GM23338 (cell line): ENCODE measurements around the gene ZNF609. TPM values are rescaled to one million over a fixed set of nuclear protein-coding genes. Genes with fewer than 3 reads are reported as not detected.

ENCODE experiments used
- ATAC-seq: fragments of 200-7000 bp; cut with Tn5 transposase; 3 replicates; pipeline ENCODE4 v1.9.1; 2020
- DNase-seq: peaks from one replicate; pipeline ENCODE4 v3.0.0-alpha.2; 2015; ENCODE audit warnings: low spot score
- H2AFZ ChIP-seq: fragments of 200-600 bp; sonication (generic); 2 replicates; pipeline ENCODE4 v1.8.0; 2016; ENCODE audit warnings: antibody characterized with exemption, mild to moderate bottlenecking, moderate library complexity
- H3F3A ChIP-seq: fragments of 200-600 bp; sonication (generic); replicated peaks from 2 replicates; pipeline ENCODE4 v1.8.0; 2017; ENCODE audit warnings: antibody characterized with exemption, mixed run types, low read depth
- H3K27ac ChIP-seq: fragments of 200-600 bp; sonication (generic); 2 replicates; pipeline ENCODE4 v1.6.1; 2016; ENCODE audit warnings: low read depth
- H3K27me3 ChIP-seq: fragments of 200-600 bp; sonication (generic); 2 replicates; pipeline ENCODE4 v1.8.0; 2016; ENCODE audit warnings: mild to moderate bottlenecking, mixed run types, moderate library complexity; ENCODE audit not compliant: insufficient read depth
- H3K36me3 ChIP-seq: fragments of 200-600 bp; sonication (generic); 2 replicates; pipeline ENCODE4 v1.8.0; 2016; ENCODE audit warnings: mild to moderate bottlenecking; ENCODE audit not compliant: insufficient read depth
- H3K4me1 ChIP-seq: fragments of 200-600 bp; sonication (generic); 2 replicates; pipeline ENCODE4 v1.8.0; 2016; ENCODE audit warnings: mild to moderate bottlenecking, moderate library complexity; ENCODE audit not compliant: insufficient read depth
- H3K4me2 ChIP-seq: fragments of 200-600 bp; sonication (generic); 2 replicates; pipeline ENCODE4 v1.7.1; 2017; ENCODE audit warnings: mixed run types
- H3K4me3 ChIP-seq: fragments of 200-600 bp; sonication (generic); 2 replicates; pipeline ENCODE4 v1.6.1; 2016; ENCODE audit warnings: mixed run types
- H3K79me2 ChIP-seq: fragments of 200-600 bp; sonication (generic); replicated peaks from 2 replicates; pipeline ENCODE4 v1.8.0; 2017; ENCODE audit warnings: mild to moderate bottlenecking; ENCODE audit not compliant: insufficient read depth
- H3K9me2 ChIP-seq: fragments of 200-600 bp; sonication (generic); 2 replicates; pipeline ENCODE4 v1.8.0; 2017; ENCODE audit not compliant: insufficient read depth
- H4K20me1 ChIP-seq: fragments of 200-600 bp; sonication (generic); replicated peaks from 2 replicates; pipeline ENCODE4 v1.8.0; 2017; ENCODE audit warnings: mild to moderate bottlenecking; ENCODE audit not compliant: insufficient read depth
- H3K27ac Mint-ChIP-seq: 2 replicates; pipeline ENCODE4 v1.8.0; 2020; ENCODE audit warnings: inconsistent platforms, mild to moderate bottlenecking, moderate library complexity, mixed read lengths
- H3K27me3 Mint-ChIP-seq: 3 replicates; pipeline ENCODE4 v1.8.0; 2022; ENCODE audit warnings: low read depth, mild to moderate bottlenecking, moderate library complexity, mixed read lengths, inconsistent platforms; ENCODE audit not compliant: insufficient read depth, poor library complexity
- H3K36me3 Mint-ChIP-seq: 3 replicates; pipeline ENCODE4 v1.8.0; 2021; ENCODE audit warnings: low read depth, mild to moderate bottlenecking, inconsistent platforms, moderate library complexity, mixed read lengths
- H3K4me1 Mint-ChIP-seq: 3 replicates; pipeline ENCODE4 v1.8.0; 2020; ENCODE audit warnings: mild to moderate bottlenecking, inconsistent platforms, mixed read lengths
- H3K4me3 Mint-ChIP-seq: 3 replicates; pipeline ENCODE4 v1.8.0; 2021; ENCODE audit warnings: moderate library complexity, mild to moderate bottlenecking, inconsistent platforms, mixed read lengths
- H3K9me3 Mint-ChIP-seq: 3 replicates; pipeline ENCODE4 v1.8.0; 2020; ENCODE audit warnings: moderate library complexity, mild to moderate bottlenecking, inconsistent platforms, mixed read lengths
- CREB1 ChIP-seq: fragments of 250-450 bp; sonication (Bioruptor Pico); IDR thresholded peaks from 2 replicates; pipeline ENCODE4 v1.5.0; 2020; ENCODE audit warnings: low read depth, mild to moderate bottlenecking, moderate library complexity
- EZH2 ChIP-seq: fragments of 200-600 bp; sonication (generic); IDR thresholded peaks from one replicate; pipeline ENCODE4 v1.8.0; 2017; ENCODE audit warnings: antibody characterized with exemption, mild to moderate bottlenecking, low read depth; ENCODE audit not compliant: unreplicated experiment
- EZH2phosphoT487 ChIP-seq: fragments of 200-600 bp; sonication (generic); IDR thresholded peaks from one replicate; pipeline ENCODE4 v1.8.1; 2018; ENCODE audit warnings: antibody characterized with exemption; ENCODE audit not compliant: unreplicated experiment
- JUNB ChIP-seq: IDR thresholded peaks from one replicate; pipeline ENCODE4 v1.6.1; 2016; ENCODE audit warnings: antibody characterized with exemption; ENCODE audit not compliant: unreplicated experiment
- NANOG ChIP-seq: IDR thresholded peaks from 2 replicates; pipeline ENCODE4 v1.6.1; 2016; ENCODE audit warnings: antibody characterized with exemption, borderline replicate concordance
- STAT1 ChIP-seq: IDR thresholded peaks from one replicate; pipeline ENCODE4 v1.6.1; 2016; ENCODE audit warnings: antibody characterized with exemption; ENCODE audit not compliant: unreplicated experiment
- ZNF331 ChIP-seq: fragments of 250-450 bp; sonication (Bioruptor Pico); IDR thresholded peaks from 2 replicates; pipeline ENCODE4 v1.5.0; 2020; ENCODE audit warnings: low read depth, mild to moderate bottlenecking, moderate library complexity
- polyA plus RNA-seq: library from polyadenylated mRNA; unstranded; fragments of >200 nt; fragmentation: Nextera tagmentation; extraction: Ambion mirVana; gene quantifications from 2 replicates; pipeline ENCODE4 v1.2.1, GENCODE V29; 2016
- total RNA-seq: library from RNA; depleted of rRNA; stranded (reverse); fragments of >200 nt; shearing (Covaris generic); gene quantifications from 2 replicates; pipeline ENCODE4 v1.2.3, GENCODE V29; 2014
- TF ChIP-seq, protein P1 (sequence below): IDR thresholded peaks from 2 replicates; pipeline ENCODE4 v1.6.1; 2016; ENCODE audit warnings: antibody characterized with exemption
- TF ChIP-seq, protein P2 (sequence below): fragments of 250-450 bp; sonication (Bioruptor Pico); IDR thresholded peaks from 2 replicates; pipeline ENCODE4 v1.5.0; 2020; ENCODE audit warnings: mild to moderate bottlenecking, moderate library complexity

The ZNF609 gene
- total and polyA plus RNA-seq, 2 experiments from 2014 or later, result 26.4 to 40.2 TPM

DNA sequence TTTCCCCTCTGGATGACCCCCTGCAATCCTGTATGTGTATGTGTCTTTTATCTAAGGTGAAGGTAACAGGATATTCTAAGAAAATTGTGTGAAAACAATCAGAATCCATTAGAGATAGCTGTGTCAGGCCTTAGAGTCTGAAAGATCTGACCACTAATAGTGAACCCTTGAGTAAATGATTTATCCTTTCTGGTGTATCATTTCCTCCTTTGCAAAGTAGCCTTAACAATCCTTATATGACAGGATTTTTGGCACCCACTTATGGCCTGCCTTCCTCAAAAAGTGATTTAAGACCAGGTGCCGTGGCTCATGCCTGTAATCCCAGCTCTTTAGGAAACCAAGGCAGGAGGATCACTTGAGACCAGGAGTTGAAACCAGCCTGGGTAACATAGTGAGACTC, 204.8 kb downstream of the ZNF609 start:
- Mint-ChIP-seq H3K27me3 (peaks cover 5% of the 10 kb centered on the region), H3K4me1 (peaks cover 16% of the 10 kb centered on the region), H3K9me3 (no peaks in the 10 kb centered on the region), H3K27ac (no peak overlapping the region), H3K4me3 (no peak overlapping the region), H3K36me3 (no peaks in the 10 kb centered on the region; the same call in 2 of the 3 replicates)
- H3K36me3 ChIP-seq, result no peaks in the 10 kb centered on the region
- H3K27ac ChIP-seq, result no peak overlapping the region
- H3K79me2 ChIP-seq, result no peaks in the 10 kb centered on the region; the same call in 1 of the 2 replicates
- no peak overlapping the region for H3K4me3 ChIP-seq
- no peak for DNase-seq
- TF ChIP-seq ZNF331 (CRISPR knock-in tag), result no peak
- no peak for TF ChIP-seq EZH2
- TF ChIP-seq EZH2phosphoT487, result no peak
- no peak for TF ChIP-seq JUNB
- TF ChIP-seq CREB1, result no peak
- TF ChIP-seq, protein P1, sequence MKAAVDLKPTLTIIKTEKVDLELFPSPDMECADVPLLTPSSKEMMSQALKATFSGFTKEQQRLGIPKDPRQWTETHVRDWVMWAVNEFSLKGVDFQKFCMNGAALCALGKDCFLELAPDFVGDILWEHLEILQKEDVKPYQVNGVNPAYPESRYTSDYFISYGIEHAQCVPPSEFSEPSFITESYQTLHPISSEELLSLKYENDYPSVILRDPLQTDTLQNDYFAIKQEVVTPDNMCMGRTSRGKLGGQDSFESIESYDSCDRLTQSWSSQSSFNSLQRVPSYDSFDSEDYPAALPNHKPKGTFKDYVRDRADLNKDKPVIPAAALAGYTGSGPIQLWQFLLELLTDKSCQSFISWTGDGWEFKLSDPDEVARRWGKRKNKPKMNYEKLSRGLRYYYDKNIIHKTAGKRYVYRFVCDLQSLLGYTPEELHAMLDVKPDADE, result no peak
- no peak for TF ChIP-seq STAT1
- TF ChIP-seq NANOG, result no peak
- TF ChIP-seq, protein P2, sequence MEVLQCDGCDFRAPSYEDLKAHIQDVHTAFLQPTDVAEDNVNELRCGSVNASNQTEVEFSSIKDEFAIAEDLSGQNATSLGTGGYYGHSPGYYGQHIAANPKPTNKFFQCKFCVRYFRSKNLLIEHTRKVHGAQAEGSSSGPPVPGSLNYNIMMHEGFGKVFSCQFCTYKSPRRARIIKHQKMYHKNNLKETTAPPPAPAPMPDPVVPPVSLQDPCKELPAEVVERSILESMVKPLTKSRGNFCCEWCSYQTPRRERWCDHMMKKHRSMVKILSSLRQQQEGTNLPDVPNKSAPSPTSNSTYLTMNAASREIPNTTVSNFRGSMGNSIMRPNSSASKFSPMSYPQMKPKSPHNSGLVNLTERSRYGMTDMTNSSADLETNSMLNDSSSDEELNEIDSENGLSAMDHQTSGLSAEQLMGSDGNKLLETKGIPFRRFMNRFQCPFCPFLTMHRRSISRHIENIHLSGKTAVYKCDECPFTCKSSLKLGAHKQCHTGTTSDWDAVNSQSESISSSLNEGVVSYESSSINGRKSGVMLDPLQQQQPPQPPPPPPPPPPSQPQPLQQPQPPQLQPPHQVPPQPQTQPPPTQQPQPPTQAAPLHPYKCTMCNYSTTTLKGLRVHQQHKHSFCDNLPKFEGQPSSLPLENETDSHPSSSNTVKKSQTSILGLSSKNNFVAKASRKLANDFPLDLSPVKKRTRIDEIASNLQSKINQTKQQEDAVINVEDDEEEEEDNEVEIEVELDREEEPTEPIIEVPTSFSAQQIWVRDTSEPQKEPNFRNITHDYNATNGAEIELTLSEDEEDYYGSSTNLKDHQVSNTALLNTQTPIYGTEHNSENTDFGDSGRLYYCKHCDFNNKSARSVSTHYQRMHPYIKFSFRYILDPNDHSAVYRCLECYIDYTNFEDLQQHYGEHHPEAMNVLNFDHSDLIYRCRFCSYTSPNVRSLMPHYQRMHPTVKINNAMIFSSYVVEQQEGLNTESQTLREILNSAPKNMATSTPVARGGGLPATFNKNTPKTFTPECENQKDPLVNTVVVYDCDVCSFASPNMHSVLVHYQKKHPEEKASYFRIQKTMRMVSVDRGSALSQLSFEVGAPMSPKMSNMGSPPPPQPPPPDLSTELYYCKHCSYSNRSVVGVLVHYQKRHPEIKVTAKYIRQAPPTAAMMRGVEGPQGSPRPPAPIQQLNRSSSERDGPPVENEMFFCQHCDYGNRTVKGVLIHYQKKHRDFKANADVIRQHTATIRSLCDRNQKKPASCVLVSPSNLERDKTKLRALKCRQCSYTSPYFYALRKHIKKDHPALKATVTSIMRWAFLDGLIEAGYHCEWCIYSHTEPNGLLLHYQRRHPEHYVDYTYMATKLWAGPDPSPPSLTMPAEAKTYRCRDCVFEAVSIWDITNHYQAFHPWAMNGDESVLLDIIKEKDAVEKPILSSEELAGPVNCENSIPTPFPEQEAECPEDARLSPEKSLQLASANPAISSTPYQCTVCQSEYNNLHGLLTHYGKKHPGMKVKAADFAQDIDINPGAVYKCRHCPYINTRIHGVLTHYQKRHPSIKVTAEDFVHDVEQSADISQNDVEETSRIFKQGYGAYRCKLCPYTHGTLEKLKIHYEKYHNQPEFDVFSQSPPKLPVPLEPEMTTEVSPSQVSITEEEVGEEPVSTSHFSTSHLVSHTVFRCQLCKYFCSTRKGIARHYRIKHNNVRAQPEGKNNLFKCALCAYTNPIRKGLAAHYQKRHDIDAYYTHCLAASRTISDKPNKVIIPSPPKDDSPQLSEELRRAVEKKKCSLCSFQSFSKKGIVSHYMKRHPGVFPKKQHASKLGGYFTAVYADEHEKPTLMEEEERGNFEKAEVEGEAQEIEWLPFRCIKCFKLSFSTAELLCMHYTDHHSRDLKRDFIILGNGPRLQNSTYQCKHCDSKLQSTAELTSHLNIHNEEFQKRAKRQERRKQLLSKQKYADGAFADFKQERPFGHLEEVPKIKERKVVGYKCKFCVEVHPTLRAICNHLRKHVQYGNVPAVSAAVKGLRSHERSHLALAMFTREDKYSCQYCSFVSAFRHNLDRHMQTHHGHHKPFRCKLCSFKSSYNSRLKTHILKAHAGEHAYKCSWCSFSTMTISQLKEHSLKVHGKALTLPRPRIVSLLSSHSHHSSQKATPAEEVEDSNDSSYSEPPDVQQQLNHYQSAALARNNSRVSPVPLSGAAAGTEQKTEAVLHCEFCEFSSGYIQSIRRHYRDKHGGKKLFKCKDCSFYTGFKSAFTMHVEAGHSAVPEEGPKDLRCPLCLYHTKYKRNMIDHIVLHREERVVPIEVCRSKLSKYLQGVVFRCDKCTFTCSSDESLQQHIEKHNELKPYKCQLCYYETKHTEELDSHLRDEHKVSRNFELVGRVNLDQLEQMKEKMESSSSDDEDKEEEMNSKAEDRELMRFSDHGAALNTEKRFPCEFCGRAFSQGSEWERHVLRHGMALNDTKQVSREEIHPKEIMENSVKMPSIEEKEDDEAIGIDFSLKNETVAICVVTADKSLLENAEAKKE, result no peak
- no peaks in the 10 kb centered on the region for H3K9me2 ChIP-seq
- H3K4me2 ChIP-seq, result no peak overlapping the region
- no peak overlapping the region for H2AFZ ChIP-seq
- peaks cover 10% of the 10 kb centered on the region; the same call in 1 of the 2 replicates for H3K4me1 ChIP-seq
- peaks cover 3% of the 10 kb centered on the region; the same call in 1 of the 2 replicates for H4K20me1 ChIP-seq
- H3F3A ChIP-seq, result no peaks in the 10 kb centered on the region
- no peak for ATAC-seq
- H3K27me3 ChIP-seq, result no peaks in the 10 kb centered on the region
